Activated CD8-positive, alpha-beta memory T cell treated with anti-CD3 and anti-CD28 coated beads for 36 hours (primary cell): ENCODE measurements around the gene CCL20. TPM values are rescaled to one million over a fixed set of nuclear protein-coding genes. Genes with fewer than 3 reads are reported as not detected.
"Not testable (repeated sequence)": the region's sequence is repeated elsewhere in the genome, so short reads cannot be mapped to it uniquely, and the experiment has no call there.

ENCODE experiments used
- CTCF ChIA-PET: fragments of 350-600 bp; sonication (Branson Sonifier 250); formaldehyde crosslinking; loops from one replicate; lab custom pipeline; 2021; ENCODE audit warnings: antibody characterized with exemption; lab: Charles Lee
- POLR2A ChIA-PET: fragments of 350-600 bp; sonication (Branson Sonifier 250); formaldehyde crosslinking; loops from one replicate; lab custom pipeline; 2021; ENCODE audit warnings: antibody characterized with exemption; lab: Charles Lee
- total RNA-seq, 2 experiments: library from RNA; stranded (reverse); gene quantifications; one replicate each; pipeline ENCODE4 v1.2.3, GENCODE V29; 2021

Gene CCL20
- total RNA-seq, 2 experiments from 2014 or later = 5.7 to 6.0 TPM

DNA sequence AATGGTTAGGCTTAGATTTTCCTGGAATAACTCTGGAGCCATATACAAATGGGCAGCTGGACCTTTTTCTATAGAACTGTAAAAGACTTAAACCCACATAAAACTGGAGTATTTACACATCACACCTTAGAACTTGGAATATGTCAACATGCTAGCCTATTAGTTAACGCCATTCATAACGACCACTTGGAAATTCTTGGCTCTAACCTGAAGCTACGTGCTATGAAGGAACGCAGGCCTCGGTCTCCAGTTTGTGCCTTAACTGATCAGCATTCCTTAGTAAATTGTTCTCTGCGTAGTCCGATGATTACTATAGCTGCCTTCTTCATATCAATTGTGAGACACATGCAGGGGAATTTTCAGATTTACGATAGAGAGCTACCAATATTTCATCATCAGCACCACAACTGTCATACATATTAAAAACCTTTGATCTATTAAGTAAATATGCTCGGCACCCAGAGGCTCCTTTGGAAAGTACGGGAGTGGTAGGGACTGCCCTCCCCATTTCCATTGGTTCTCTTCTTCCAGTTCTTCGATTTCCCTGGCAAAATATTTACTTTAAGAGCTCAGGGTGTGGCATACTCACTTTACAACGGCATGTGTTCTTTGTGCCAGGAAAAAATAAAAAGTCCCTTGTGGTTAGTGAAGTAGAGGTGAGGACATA is 17.5 kb upstream of the CCL20 start:
- POLR2A ChIA-PET = no interaction called here
- CTCF ChIA-PET = no interaction called here

DNA sequence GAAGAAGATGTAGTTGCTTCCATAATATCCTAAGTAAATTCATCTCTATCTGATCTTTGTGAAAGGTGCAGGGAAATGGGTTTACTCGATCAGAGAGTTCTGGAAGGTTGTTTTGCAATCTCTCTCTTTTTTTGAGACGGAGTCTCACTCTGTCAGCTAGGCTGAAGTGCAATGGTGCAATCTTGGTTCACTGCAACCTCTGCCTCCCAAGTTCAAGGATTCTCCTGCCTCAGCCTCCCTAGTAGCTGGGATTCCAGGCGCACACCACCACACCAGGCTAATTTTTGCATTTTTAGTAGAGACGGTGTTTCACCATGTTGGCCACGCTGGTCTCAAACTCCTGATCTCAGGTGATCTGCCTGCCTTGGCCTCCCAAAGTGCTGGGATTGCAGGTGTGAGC is 16.9 kb upstream of the CCL20 start:
- CTCF ChIA-PET, POLR2A ChIA-PET: not testable (repeated sequence)

DNA sequence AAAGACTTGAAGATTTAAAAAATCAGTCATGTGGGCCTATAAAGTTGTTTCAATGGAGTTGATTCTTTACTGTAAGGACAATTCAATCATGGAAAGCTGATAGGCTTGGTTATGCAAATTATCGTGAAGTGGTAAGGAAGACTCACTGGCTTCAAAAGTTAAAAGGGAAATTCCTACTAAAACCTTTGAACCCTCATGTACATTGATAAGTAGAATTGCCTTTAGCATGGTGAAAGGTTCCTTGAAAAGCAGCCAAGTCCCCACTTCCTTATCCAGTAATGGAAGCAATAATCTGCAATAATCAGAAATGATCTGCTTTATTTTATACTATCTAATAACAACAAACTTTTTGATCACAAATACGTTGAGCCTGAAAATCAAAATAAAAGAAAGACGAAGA is 14.4 kb upstream of the CCL20 start:
- POLR2A ChIA-PET = no interaction called here
- CTCF ChIA-PET = no interaction called here

DNA sequence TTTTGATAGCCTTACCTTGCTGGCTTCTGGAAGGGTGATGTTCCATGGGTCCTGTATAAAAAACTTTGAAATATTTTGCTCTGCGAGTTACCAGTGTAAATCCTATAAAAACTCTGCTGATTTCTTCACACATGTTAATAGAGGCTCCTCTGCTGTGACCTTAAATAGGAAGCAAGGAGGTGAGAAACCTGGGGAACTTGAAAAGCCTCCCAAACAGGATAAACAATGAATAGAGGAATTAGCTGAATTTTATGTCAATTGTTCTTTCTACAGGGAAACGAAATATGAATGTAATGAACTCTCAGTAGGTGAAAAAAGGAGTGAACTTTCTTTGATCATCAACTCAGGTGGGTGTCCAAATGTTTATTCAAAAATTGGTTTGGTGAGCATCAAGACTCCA is 10.8 kb upstream of the CCL20 start:
- ChIA-PET CTCF (no interaction called here), POLR2A (no interaction called here)

DNA sequence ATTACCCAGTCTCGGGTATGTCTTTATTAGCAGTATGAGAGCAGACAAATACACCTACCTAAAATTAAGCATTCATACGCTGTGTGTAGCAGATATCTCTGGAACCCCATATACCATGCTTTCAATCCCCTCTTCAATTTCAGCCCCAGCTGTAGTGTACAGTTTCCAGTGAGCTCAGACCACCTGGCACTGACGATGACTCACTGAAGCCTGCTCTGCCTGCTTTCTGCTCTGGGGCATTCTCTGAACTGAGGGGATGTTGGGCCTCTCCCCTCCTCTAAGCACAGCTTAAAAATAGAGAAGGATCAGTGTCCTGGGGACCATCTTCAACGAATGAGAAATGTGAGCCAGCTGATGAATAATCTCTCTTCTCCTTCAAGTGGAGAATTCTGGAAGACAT is 8.7 kb upstream of the CCL20 start:
- POLR2A ChIA-PET = no interaction called here
- CTCF ChIA-PET = interaction anchor here (0.8 kb wide), 2 partner anchors 31 to 39 kb away, joined by 3 read pairs; no protein-coding TSS in a partner anchor

DNA sequence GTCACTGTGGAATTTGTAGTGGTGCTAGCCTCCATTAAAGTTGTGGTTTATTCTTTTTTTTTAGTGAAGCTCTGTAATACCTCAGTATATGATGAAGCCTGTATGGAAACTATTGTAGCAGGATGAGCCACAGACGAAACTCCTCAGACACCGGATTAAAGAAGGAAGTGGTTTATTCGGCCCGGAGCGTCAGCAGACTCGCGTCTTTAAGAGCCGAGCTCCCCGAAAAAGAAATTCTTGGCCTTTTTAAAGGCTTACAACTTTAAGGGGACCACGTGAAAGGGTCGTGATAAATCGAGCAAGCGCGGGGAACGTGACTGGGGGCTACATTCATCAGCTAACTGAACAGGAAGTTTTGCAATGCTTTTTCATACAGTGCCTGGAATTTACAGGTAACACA is 8.1 kb upstream of the CCL20 start:
- CTCF ChIA-PET = interaction anchor here (0.8 kb wide), 1 partner anchor 32 kb away, joined by 3 read pairs; no protein-coding TSS in a partner anchor

DNA sequence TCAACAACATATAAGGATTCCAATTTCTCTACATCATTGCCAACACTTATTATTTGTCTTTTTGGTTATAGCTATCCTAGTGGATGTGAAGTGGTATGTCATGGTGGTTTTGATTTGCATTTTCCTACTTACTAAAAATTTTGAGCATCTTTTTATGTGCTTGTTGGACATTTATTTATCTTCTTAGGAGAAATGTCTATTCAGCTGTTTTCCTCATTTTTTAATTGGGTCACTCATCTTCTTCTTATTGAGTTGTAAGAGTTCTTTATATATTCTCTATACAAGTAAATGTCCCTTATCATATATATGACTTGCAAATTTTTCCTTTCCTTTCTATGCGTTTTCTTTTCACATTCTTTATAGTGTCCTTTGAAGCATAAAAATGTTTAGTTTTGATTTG is 4.7 kb upstream of the CCL20 start:
- ChIA-PET POLR2A (no interaction called here), CTCF (no interaction called here)

More for the DNA sequence above, 8.1 kb upstream of the CCL20 start:
- POLR2A ChIA-PET = no interaction called here

DNA sequence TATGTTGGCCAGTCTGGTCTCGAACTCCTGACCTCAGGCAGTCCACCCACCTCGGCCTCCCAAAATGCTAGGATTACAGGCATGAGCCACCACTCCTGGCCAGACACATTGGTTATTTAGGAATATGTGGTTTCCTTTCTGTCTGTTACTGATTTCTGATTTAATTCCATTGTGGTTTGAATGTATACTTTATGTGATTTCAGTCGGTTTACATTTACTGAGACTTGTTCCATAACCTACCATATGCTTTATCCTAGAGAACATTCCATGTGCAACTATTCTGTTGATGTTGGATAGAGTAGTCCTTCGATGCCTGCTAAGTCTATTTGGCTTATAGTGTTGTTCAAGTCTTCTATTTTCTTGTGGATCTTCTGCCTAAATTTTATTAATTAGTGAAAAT is 1.6 kb upstream of the CCL20 start:
- CTCF ChIA-PET = no interaction called here

DNA sequence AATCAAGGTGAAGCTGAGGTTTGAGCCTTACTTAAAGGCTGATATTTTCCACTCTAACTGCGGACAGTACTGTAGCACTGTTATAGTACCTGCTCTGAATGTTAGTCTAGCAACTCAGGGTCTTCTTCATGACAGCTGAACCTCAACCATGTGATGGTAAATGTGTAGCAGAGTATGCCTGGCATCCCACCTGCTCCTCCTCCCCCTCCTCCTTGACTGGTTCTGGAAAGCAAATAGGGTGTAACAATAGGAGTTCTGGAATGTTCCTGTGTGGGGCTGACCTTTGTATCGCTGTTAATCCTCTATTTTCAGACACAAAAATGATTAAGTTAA is 447 bp upstream of the CCL20 start:
- ChIA-PET CTCF (no interaction called here), POLR2A (no interaction called here)

More for the DNA sequence above, 1.6 kb upstream of the CCL20 start:
- POLR2A ChIA-PET = no interaction called here

DNA sequence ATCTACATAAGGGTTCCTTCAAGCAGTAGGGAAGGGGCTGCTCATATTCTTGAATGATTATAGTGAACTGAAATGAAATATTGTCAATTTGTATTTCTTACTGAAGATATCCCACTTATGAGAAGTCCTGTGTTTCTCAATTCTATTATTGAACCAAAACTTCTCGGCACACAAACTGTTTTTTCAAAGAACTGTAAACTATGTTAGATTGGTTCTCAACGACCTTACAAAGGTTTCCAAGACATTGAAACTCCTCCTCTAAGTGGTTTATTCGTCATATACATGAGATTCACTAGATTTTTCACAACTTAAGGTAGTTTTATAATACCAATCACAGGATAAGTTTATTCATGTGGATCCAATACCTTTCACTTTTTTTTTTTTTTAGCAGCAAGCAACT is 1.4 kb downstream of the CCL20 start:
- CTCF ChIA-PET = no interaction called here
- POLR2A ChIA-PET = no interaction called here

DNA sequence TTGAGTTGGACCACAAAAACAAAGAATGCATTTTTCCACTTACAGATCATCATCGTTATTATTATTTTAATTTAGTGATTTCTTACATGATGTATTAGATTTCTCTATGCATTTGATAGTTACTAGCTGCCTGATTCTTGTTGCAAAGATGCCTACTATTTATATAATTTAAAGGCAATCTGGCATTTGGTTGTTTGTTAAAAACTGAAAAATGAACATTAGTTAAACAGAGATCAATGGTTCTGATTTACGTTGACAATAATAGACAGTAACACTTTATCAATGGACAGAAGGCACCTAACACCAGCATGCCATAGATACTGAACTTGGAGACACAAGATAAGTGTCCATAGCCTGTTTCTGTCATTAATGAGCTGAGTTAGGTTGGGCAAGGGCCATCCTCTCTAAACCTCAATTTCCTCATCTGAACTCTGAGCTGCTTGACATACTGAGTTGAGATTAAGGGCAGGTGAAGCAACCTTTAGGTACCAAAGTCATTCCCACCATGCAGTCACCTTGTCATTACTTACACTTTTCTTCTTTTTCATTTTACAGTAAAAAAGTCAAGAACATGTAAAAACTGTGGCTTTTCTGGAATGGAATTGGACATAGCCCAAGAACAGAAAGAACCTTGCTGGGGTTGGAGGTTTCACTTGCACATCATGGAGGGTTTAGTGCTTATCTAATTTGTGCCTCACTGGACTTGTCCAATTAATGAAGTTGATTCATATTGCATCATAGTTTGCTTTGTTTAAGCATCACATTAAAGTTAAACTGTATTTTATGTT is 3.1 kb downstream of the CCL20 start:
- POLR2A ChIA-PET = no interaction called here
- CTCF ChIA-PET = interaction anchor here (0.5 kb wide), 1 partner anchor 43 kb away, joined by 4 read pairs; no protein-coding TSS in a partner anchor

DNA sequence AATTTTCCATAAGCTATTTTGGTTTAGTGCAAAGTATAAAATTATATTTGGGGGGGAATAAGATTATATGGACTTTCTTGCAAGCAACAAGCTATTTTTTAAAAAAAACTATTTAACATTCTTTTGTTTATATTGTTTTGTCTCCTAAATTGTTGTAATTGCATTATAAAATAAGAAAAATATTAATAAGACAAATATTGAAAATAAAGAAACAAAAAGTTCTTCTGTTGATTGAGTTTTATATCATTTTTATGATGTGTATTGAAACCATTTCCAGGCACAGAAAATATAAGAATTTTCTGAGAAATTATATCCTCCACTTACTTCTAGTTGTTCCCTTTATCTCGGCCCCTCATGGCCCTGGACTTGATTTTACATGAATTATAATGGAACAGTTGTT is 3.7 kb downstream of the CCL20 start:
- ChIA-PET POLR2A (no interaction called here), CTCF (no interaction called here)

DNA sequence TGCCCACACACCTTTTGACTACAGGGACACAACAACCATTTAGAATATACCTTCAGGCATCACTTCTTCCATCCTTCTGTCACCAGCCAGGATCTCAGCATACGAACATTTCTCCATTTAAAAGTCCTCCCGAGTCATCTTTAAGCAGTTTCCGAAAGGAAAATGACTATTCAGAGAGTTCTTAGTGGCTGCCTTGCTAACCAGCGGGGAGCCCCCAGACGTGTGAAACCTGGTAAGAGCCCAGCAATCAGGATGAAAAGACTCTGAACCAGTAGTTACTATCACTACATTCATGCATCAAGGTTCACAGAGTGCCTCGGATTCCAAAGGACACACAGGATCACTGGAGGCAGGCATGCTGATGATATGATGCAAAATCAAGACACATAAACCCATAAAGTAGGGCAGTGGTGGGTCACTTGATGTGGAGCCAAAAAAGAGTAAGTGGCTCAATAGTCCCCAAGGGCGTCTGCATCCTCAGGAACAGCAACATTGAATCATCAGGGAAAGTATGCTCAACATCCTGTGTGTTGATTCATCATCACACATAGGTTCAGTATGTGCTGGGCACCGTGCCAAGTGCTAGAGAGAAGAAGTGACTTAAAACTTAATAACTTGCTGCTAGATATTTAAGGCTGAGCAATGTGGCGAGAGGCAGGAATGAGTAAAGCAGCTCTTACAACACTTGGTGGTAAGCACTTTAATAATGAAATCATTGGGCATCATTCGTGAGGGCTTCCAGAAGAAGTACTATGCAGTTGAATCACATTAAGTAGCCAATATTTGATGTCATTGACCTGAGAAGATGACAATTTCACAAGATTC is 4.4 kb downstream of the CCL20 start:
- ChIA-PET CTCF (no interaction called here), POLR2A (no interaction called here)

DNA sequence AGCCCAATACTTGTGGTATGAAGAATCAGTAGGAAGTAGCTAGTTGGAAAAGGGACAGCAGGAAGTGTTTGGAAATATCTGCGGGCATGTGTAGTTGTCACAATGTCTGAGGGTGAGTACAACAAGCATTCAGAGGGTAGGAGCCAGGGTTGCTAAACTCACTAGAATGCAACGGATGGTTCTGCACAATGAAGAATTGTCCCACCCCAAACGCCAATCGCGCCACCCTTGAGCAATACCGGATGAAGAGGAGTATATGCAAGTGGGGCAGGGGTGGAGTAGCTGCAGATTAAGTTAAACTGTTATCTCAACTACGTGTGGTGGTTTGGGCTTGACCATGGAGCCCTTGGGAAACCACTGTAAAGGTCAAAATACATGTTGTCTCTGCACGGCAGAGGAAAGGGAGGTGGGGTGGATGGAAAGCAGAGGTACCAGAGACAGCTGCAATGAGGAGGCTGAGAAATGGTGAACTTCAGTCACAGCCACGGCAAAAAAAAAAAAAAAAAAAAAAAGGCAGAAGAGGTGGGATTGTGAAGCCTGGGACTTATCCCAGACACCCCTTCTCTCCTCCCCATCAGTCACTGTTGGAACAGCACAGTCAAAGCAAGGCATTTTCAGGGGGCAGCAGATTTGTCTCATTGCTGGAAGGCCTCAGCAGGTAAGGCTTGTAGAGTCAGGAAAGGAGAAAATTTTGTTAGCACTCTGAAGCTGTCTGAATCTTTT is 5.2 kb downstream of the CCL20 start:
- ChIA-PET POLR2A (no interaction called here), CTCF (interaction anchor here (0.7 kb wide), 1 partner anchor 295 kb away, joined by 6 read pairs; no protein-coding TSS in a partner anchor)

DNA sequence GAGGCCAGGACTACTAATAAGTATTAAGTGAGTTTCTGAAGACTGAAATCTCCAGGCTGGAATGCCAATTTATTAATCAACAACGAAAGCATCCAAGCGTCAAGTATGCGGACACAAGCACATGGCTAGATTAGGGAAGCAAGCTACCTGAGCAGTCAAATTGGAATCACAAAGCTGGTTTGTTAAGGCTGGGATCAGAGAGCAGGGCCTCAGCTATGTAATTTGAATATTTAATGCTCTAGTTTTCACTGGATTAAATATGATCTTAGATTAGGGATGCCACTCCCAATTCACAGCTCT is 5.7 kb downstream of the CCL20 start:
- CTCF ChIA-PET = interaction anchor here (0.7 kb wide), 1 partner anchor 296 kb away, joined by 6 read pairs; no protein-coding TSS in a partner anchor
- POLR2A ChIA-PET = no interaction called here

DNA sequence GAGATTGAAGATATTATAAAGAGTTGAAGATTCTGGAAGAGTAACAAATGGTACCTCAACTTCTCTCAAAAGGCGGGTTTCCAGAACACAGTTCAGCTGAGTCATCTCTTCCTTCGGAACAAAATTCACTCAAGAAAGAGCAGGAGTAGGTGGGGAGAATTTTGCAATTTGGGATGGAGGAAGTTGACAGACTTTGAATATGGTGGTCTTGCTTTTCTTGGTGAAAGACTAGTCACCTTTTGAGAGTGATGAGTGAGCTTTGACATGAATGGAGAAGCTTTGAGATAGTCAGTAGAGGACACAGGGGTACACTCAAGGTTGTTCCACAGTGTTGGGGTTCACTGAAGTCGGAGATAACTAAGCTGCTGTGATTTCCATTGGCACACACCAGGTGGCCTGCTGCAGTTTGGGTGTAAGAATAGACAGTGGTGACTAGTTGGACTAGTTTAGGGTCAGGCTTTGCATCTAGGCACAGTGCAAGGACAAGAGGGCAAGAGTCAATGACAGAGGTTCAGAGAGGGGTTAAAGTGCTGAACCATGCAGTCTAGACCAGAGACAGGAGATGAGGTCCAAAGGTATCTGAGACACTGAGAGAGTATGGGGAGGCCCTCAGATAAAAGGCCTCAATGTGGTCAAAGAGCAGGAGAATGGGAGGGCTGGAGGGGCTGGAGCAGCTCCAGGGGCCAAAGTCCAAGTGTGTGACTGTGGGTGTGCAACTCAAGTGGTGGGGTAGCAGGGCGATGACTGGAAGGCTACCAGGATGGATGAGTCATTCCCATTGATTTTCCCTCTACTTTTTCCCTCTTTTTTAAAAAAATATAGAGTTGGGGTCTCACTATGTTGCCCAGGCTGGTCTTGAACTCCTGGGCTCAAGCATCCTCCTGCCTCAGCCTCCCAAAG is 7.7 kb downstream of the CCL20 start:
- POLR2A ChIA-PET = no interaction called here
- CTCF ChIA-PET = no interaction called here

DNA sequence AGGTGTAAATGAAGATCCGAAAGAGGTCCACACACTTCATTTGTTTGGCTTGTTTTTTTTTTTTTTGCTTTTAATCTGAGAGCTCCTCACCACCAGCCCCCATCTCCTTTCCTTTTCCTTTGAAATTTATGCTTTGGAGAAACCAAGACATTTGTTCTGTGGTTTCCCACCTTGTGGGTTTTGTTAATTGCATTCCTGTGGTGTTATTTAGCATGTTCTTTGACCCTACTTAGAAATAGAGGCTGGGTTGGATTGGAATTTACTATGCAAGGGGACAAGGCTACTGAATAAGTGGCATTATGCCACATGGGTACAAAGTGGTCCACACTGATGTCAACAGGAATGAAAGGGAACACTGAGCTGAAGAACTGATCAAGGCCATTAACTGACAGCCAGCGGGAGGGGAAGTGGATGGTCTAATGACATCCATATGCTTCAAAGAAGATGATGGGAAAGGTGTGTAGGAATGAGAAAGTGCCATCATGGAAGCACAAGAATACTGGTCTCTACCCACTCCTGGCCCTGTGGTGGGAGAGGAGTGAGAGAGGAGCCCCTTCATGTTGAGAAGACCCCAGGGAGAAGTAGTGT is 8.9 kb downstream of the CCL20 start:
- POLR2A ChIA-PET = no interaction called here
- CTCF ChIA-PET = no interaction called here

DNA sequence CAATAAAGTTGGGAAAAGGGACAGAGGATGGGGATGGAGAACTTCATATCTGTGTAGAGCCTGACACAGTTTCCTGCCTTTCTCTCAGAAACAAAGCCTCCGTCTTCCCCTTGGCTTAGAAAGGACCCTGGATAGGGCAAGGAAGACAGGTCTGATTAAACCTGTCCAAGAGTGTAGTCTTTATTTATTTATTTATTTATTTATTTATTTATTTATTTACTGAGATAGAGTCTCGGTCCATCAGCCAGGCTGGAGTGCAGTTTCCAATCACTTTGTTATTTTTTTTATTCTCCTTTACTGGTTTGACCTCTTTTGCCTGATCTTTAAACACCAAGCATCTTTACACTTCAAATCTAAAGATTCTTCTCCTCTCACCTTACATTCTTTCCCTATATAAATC is 10.3 kb downstream of the CCL20 start:
- POLR2A ChIA-PET = no interaction called here
- CTCF ChIA-PET = no interaction called here
